Spinal cord (tissue), 10 donors: Measurements from ENCODE around the gene ISY1. TPM values are rescaled to one million over a fixed set of nuclear protein-coding genes. Genes with fewer than 3 reads are reported as not detected.
"Not testable (repeated sequence)": the region's sequence is repeated elsewhere in the genome, so short reads cannot be mapped to it uniquely, and the experiment has no call there.

Source experiments
- DNase-seq, 6 donors: peaks; one replicate each; pipeline versions ENCODE4 v3.0.0 to v3.0.0-alpha.2; 2013 to 2015; ENCODE audit warnings: low spot score in 6 of 6, low read depth in 4 of 6
- H3K27ac ChIP-seq: one replicate; pipeline ENCODE4 v1.5.1; 2013; ENCODE audit warnings: low read depth, low read length, control low read depth
- H3K27me3 ChIP-seq: one replicate; pipeline ENCODE4 v1.6.1; 2013; ENCODE audit warnings: low read length; ENCODE audit not compliant: control insufficient read depth, insufficient read depth
- H3K36me3 ChIP-seq: one replicate; pipeline ENCODE4 v1.6.1; 2013; ENCODE audit warnings: low read length; ENCODE audit not compliant: control insufficient read depth, insufficient read depth
- H3K4me1 ChIP-seq: one replicate; pipeline ENCODE4 v1.6.1; 2013; ENCODE audit warnings: low read length; ENCODE audit not compliant: control insufficient read depth, insufficient read depth
- H3K4me3 ChIP-seq: one replicate; pipeline ENCODE4 v1.5.1; 2013; ENCODE audit warnings: low read depth, low read length, control low read depth
- H3K9me3 ChIP-seq: one replicate; pipeline ENCODE4 v1.6.1; 2013; ENCODE audit warnings: low read length; ENCODE audit not compliant: control insufficient read depth, insufficient read depth
- WGBS: methylation state at CpG from one replicate; pipeline ENCODE4 v1.1.5; 2013; ENCODE audit warnings: missing lambda C conversion rate; ENCODE audit not compliant: insufficient coverage; 5-methylcytosine and 5-hydroxymethylcytosine counted together
- polyA plus RNA-seq, 2 donors: library from polyadenylated mRNA; unstranded; fragments of 120-200 nt; gene quantifications; one replicate each; pipeline ENCODE4 v1.2.1, GENCODE V29; 2013; ENCODE audit not compliant: insufficient read length in 2 of 2
- total RNA-seq, 2 donors: library from RNA; depleted of rRNA in 1 of 2; stranded (reverse); fragments of 120-200 nt in 1 of 2; fragments of >200 nt in 1 of 2; gene quantifications; one replicate each; pipeline versions ENCODE4 v1.2.3 to v1.2.4, GENCODE V29; 2013 to 2014
- donor health status: healthy.

ISY1 gene
- total and polyA plus RNA-seq, 4 donors, result 14.6 to 30.7 (median 28.3) TPM

GRCh38 chr3:129173725-129174124 lies 12.9 kb upstream of the ISY1 start:
- Histone ChIP-seq H3K4me3 (no peak overlapping the region), H3K4me1 (no peaks in the 10 kb centered on the region), H3K27ac (no peak overlapping the region), H3K27me3 (no peaks in the 10 kb centered on the region), H3K9me3 (no peaks in the 10 kb centered on the region), H3K36me3 (peaks cover 24% of the 10 kb centered on the region)
- 86% methylated on average over 1 of the region's 4 CpGs for WGBS
- DNase-seq, result no peak

GRCh38 chr3:129173206-129173605 lies 12.3 kb upstream of the ISY1 start:
- no peak for DNase-seq
- H3K4me1 ChIP-seq, result no peaks in the 10 kb centered on the region
- no peaks in the 10 kb centered on the region for H3K9me3 ChIP-seq
- no peak overlapping the region for H3K27ac ChIP-seq
- no peaks in the 10 kb centered on the region for H3K27me3 ChIP-seq
- no CpG with 5 or more reads among the region's 2 CpGs for WGBS
- peaks cover 24% of the 10 kb centered on the region for H3K36me3 ChIP-seq
- H3K4me3 ChIP-seq, result no peak overlapping the region

DNA sequence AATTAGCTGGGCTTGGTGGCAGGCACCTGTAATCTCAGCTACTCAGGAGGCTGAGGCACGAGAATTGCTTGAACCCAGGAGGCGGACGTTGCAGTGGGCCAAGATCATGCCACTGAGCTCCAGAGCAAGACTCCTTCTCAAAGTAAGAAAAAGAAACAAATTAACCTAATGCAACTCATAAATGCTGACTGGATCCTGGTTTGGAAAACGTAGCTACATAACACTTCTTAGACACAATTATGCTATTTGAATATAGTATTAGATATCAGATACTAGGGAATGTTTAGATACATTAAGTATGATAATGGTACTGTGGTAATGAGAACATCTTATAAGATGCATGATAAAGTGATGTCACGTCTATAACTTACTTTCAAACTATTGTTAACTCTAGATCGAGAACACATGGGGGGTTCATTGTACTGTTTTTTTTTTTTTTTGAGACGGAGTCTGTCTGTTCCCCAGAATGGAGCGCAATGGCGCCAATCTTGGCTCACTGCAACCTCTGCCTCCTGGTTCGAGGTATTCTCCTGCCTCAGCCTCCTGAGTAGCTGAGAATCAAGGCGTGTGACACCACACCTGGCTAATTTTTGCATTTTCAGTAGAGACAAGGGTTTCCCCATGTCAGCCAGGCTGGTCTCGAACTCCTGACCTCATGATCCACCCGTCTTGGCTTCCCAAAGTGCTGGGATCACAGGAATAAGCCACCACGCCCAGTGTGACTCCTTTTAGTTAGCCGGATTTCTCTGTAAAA lies 5.9 kb upstream of the ISY1 start:
- H3K4me1 ChIP-seq, result peaks cover 6% of the 10 kb centered on the region
- DNase-seq, result no peak
- no peak overlapping the region for H3K27ac ChIP-seq
- no peak overlapping the region for H3K4me3 ChIP-seq
- WGBS, result 99% methylated on average over 8 of the region's 15 CpGs
- peaks cover 44% of the 10 kb centered on the region for H3K36me3 ChIP-seq
- H3K9me3 ChIP-seq, result no peaks in the 10 kb centered on the region
- H3K27me3 ChIP-seq, result no peaks in the 10 kb centered on the region

DNA sequence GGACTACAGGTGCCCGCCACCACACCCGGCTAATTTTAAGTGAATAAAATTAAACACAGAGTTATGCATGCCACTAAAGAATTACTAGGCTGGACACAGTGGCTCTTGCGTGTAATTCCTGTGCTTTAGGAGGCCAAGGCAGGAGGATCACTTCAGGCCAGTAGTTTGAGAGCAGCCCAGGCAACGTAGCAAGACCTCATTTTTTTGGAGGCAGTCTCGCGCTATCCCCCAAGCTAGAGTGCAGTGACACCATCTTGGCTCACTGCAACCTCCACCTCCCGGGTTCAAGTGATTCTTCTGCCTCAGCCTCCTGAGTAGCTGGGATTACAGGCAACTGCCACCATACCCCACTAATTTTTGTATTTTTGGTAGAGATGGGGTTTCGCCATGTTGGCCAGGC lies 4.7 kb upstream of the ISY1 start:
- H3K27me3 ChIP-seq, H3K27ac ChIP-seq, H3K4me3 ChIP-seq, DNase-seq, H3K9me3 ChIP-seq, H3K4me1 ChIP-seq: not testable (repeated sequence)
- H3K36me3 ChIP-seq, result peaks cover 35% of the 10 kb centered on the region
- WGBS, result 96% methylated on average over 7 of the region's 8 CpGs

DNA sequence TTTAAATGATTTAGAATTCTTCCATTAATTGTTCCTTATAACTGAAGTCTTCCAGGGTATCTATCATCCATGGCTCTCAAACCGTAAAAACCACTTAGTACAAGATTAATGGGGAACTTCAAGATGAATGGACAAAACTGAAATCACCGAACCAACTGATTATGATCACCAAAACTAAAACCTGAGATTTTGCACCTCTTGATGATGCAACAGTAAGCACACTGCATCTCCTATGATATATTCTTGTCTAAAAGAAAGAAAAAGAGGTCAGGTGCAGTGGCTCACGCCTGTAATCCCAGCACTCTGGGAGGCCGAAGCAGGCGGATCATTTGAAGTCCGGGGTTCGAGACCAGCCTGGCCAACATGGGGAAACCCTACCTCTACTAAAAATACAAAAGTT lies 3.6 kb upstream of the ISY1 start:
- 100% methylated on average over 1 of the region's 7 CpGs for whole genome bisulfite sequencing
- Histone ChIP-seq H3K4me1 (peaks cover 12% of the 10 kb centered on the region), H3K27ac (no peak overlapping the region), H3K36me3 (peaks cover 31% of the 10 kb centered on the region), H3K4me3 (no peak overlapping the region), H3K27me3 (no peaks in the 10 kb centered on the region), H3K9me3 (no peaks in the 10 kb centered on the region)
- DNase-seq, result no peak

DNA sequence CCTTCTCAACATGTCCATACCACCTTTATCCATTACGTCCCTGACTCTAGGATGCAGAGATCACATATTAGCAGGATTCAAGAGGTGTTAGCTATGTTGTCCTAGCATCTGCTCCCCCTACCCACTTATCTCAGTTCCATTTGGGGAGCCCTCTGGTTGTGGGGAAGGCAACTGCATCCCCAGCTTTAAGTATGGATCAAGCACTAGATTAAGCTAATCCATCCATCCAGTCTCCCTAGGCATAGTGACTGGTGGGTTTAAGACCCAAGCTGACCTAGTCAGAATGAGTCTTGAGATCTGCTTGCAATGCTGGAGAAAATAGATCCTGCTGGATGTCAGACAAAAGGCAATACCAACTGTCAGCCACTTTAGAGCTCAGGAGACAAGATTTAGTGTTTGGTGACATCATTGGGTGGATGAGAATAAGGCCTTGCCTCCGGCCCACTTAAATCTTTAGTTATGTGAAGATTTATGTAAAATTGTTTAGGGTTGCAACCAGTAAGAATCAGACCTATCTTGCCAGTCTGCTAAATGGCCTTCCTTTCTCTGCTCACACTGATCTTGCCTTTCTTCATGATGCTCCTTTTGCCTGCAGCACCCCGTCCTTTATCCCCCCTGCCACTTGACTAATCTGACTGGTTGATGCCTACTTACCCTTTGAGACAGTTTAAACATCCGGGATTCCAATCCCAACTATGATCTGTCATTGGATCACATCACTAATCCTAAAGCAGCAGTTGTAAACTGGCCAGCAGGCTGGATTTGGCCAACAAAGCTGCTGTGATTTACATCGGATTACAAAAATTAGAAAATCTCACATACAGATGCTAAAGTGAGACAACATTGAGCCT lies 2.1 kb upstream of the ISY1 start:
- Histone ChIP-seq H3K4me1 (peaks cover 12% of the 10 kb centered on the region), H3K36me3 (peaks cover 28% of the 10 kb centered on the region), H3K27me3 (no peaks in the 10 kb centered on the region), H3K9me3 (no peaks in the 10 kb centered on the region), H3K4me3 (no peak overlapping the region), H3K27ac (no peak overlapping the region)
- WGBS, result 67% methylated on average over 2 of the region's 5 CpGs
- peak in 1 of 6 donors; percentile 16 for DNase-seq

DNA sequence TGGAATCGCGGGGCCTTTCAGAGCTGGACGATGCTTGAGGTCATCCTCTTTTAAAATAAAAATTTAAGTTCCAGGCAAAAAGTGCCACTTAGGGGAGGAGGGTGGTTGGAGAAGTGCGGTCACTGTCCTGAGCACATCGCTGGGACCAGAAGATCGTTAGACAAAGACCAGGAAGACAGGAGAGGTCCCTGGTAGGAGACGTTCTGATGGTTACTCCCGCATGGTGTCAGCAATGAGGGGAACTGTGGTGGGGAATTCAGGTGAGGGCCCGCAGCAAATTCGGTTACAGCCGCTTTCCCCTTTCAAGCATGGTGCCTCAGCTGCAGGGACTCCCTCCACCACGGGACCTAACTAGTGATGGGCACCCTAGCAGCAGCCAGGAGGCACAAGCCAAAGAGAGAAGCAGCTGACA lies 1.0 kb upstream of the ISY1 start:
- no peaks in the 10 kb centered on the region for H3K27me3 ChIP-seq
- H3K4me3 ChIP-seq, result peak overlapping the region; percentile 86
- DNase-seq, result no peak
- H3K9me3 ChIP-seq, result no peaks in the 10 kb centered on the region
- peaks cover 12% of the 10 kb centered on the region for H3K4me1 ChIP-seq
- WGBS, result 3% methylated on average over 9 of the region's 12 CpGs
- peak overlapping the region; percentile 100 for H3K27ac ChIP-seq
- peaks cover 30% of the 10 kb centered on the region for H3K36me3 ChIP-seq

GRCh38 chr3:129144786-129145185 lies 16.1 kb downstream of the ISY1 start:
- Histone ChIP-seq H3K27ac (no peak overlapping the region), H3K4me1 (no peaks in the 10 kb centered on the region), H3K4me3 (no peak overlapping the region), H3K9me3 (no peaks in the 10 kb centered on the region), H3K27me3 (no peaks in the 10 kb centered on the region), H3K36me3 (peaks cover 45% of the 10 kb centered on the region)
- no peak for DNase-seq

DNA sequence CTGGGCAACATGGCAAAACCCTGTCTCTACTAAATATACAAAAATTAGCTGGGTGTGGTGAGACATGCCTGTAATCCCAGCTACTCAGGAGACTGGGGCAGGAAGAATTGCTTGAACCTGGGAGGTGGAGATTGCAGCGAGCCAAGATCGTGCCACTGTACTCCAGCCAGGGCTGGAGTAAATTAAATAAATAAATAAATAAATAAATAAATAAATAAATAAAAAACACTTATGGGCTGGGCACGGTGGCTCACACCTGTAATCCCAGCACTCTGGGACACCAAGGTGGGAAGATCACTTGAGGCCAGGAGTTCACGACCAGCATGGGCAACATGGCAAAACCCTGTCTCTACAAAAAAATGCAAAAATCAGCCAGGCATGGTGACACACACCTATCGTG lies 19.9 kb downstream of the ISY1 start:
- H3K9me3 ChIP-seq, H3K4me3 ChIP-seq, H3K27me3 ChIP-seq, H3K4me1 ChIP-seq, H3K27ac ChIP-seq, DNase-seq: not testable (repeated sequence)
- WGBS, result 94% methylated on average over 2 of the region's 5 CpGs
- peaks cover 59% of the 10 kb centered on the region for H3K36me3 ChIP-seq

GRCh38 chr3:129139911-129140310 lies 21.0 kb downstream of the ISY1 start:
- WGBS, result 100% methylated on average over 1 of the region's 1 CpG
- no peak overlapping the region for H3K27ac ChIP-seq
- peaks cover 59% of the 10 kb centered on the region for H3K36me3 ChIP-seq

More at GRCh38 chr3:129139911-129140310, 21.0 kb downstream of the ISY1 start:
- DNase-seq, result no peak
- H3K9me3 ChIP-seq, result no peaks in the 10 kb centered on the region
- no peaks in the 10 kb centered on the region for H3K27me3 ChIP-seq
- H3K4me3 ChIP-seq, result no peak overlapping the region
- H3K4me1 ChIP-seq, result no peaks in the 10 kb centered on the region
